ENCODE results near the gene TMEM123.
A peak's percentile ranks its signal among the peaks of the same experiment; 100 is the strongest.

The TMEM123 gene

DNA sequence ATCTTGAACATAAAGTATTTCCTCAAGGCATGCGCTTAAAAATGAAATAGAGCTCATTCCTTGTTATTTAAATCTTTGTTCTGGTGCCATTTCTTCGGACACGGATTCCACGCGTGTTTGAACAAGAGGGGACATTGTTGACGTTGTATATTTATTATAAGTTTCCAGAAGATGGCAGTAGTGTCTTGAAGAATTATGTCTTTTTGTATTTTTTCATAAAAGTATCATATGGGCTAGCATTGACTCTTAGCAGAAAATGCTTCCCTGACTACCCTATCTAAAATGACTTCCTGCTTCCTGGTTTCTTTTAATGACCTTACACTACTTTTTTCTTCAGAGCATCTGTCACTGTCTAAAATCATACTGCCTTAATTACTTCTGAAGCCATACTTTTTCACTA is 85.2 kb downstream of the TMEM123 start:
- TF ChIP-seq EZH2phosphoT487 (IDR thresholded peaks at IDR 0.05; ENCODE audit: borderline replicate concordance), result no peak
- TF ChIP-seq, protein P1, sequence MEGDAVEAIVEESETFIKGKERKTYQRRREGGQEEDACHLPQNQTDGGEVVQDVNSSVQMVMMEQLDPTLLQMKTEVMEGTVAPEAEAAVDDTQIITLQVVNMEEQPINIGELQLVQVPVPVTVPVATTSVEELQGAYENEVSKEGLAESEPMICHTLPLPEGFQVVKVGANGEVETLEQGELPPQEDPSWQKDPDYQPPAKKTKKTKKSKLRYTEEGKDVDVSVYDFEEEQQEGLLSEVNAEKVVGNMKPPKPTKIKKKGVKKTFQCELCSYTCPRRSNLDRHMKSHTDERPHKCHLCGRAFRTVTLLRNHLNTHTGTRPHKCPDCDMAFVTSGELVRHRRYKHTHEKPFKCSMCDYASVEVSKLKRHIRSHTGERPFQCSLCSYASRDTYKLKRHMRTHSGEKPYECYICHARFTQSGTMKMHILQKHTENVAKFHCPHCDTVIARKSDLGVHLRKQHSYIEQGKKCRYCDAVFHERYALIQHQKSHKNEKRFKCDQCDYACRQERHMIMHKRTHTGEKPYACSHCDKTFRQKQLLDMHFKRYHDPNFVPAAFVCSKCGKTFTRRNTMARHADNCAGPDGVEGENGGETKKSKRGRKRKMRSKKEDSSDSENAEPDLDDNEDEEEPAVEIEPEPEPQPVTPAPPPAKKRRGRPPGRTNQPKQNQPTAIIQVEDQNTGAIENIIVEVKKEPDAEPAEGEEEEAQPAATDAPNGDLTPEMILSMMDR (conservative IDR thresholded peaks at IDR 0.05; ENCODE audit: low read length), result peak; percentile 63
- H3K4me1 ChIP-seq (ENCODE audit: insufficient read depth, low read length, poor library complexity, severe bottlenecking), result peaks cover 12% of the 10 kb centered on the region
- H3K9me3 ChIP-seq (ENCODE audit: insufficient read depth, low read depth, low read length), result no peaks in the 10 kb centered on the region
- peaks cover 51% of the 10 kb centered on the region for H3K36me3 ChIP-seq (ENCODE audit: insufficient read depth, low read length)
- no peak overlapping the region for H2AFZ ChIP-seq (ENCODE audit: low read length)
- no peaks in the 10 kb centered on the region for H3K9me2 ChIP-seq (replicated peaks; ENCODE audit: low read depth, low read length)
- no peaks in the 10 kb centered on the region for H3K27me3 ChIP-seq (ENCODE audit: insufficient read depth, low read length, poor library complexity, severe bottlenecking)
- H4K20me1 ChIP-seq (ENCODE audit: insufficient read depth, low read length, poor library complexity, severe bottlenecking), result no peaks in the 10 kb centered on the region
- peak overlapping the region; percentile 31 for H3K4me2 ChIP-seq (ENCODE audit: low read depth, low read length, poor library complexity, severe bottlenecking)
- no peak overlapping the region for H3K4me3 ChIP-seq (ENCODE audit: low read length, poor library complexity, severe bottlenecking)
- no peaks in the 10 kb centered on the region for H3K79me2 ChIP-seq (ENCODE audit: insufficient read depth, low read length)
- H3F3A ChIP-seq (ENCODE audit: low read depth), result peaks cover 4% of the 10 kb centered on the region; the same call in 1 of the 2 replicates
- H3K9ac ChIP-seq (ENCODE audit: low read depth, low read length, poor library complexity, severe bottlenecking), result peak overlapping the region; percentile 18

DNA sequence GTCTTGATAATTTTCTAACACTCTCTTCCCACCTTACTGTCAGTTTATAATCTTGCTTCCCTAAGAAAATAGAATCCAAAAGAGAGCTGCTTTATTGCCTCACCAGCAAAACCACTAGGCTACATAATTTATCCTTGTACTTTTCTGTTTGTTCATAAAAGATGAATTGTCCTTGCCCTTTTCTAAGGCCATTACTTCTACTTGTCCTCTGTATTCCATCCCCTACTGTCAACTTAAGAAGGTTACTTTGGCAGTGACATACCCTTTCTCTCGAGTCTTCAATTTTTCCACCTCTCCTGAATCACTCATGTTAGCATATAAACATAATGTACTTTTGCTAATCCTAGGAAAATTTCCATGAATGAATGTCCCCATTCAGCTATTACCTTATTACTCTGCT is 87.6 kb downstream of the TMEM123 start:
- peaks cover 20% of the 10 kb centered on the region; the same call in 1 of the 2 replicates for H3F3A ChIP-seq (ENCODE audit: low read depth)
- 0 out of 2 replicates have a peak, but pooled peaks cover 3% of the 10 kb centered on the region for H3K79me2 ChIP-seq (ENCODE audit: insufficient read depth, low read length)
- H3K4me2 ChIP-seq (ENCODE audit: low read depth, low read length, poor library complexity, severe bottlenecking), result no peak overlapping the region
- peaks cover 33% of the 10 kb centered on the region for H3K4me1 ChIP-seq (ENCODE audit: insufficient read depth, low read length, poor library complexity, severe bottlenecking)
- no peak for TF ChIP-seq EZH2phosphoT487 (IDR thresholded peaks at IDR 0.05; ENCODE audit: borderline replicate concordance)
- TF ChIP-seq, protein P1 (conservative IDR thresholded peaks at IDR 0.05; ENCODE audit: low read length), result no peak
- no peak overlapping the region for H2AFZ ChIP-seq (ENCODE audit: low read length)
- H3K4me3 ChIP-seq (ENCODE audit: low read length, poor library complexity, severe bottlenecking), result no peak overlapping the region
- H3K9ac ChIP-seq (ENCODE audit: low read depth, low read length, poor library complexity, severe bottlenecking), result no peak overlapping the region
- no peaks in the 10 kb centered on the region for H3K9me3 ChIP-seq (ENCODE audit: insufficient read depth, low read depth, low read length)
- no peaks in the 10 kb centered on the region for H3K27me3 ChIP-seq (ENCODE audit: insufficient read depth, low read length, poor library complexity, severe bottlenecking)
- peaks cover 55% of the 10 kb centered on the region for H3K36me3 ChIP-seq (ENCODE audit: insufficient read depth, low read length)
- peaks cover 13% of the 10 kb centered on the region for H4K20me1 ChIP-seq (ENCODE audit: insufficient read depth, low read length, poor library complexity, severe bottlenecking)
- H3K9me2 ChIP-seq (replicated peaks; ENCODE audit: low read depth, low read length), result no peaks in the 10 kb centered on the region

GRCh38 chr11:102361086-102362031 is 91.2 kb downstream of the TMEM123 start:
- Histone ChIP-seq H3K27me3 (ENCODE audit: insufficient read depth, low read length, poor library complexity, severe bottlenecking) (no peaks in the 10 kb centered on the region), H4K20me1 (ENCODE audit: insufficient read depth, low read length, poor library complexity, severe bottlenecking) (peaks cover 13% of the 10 kb centered on the region), H3K36me3 (ENCODE audit: insufficient read depth, low read length) (peaks cover 44% of the 10 kb centered on the region), H3K9me2 (replicated peaks; ENCODE audit: low read depth, low read length) (no peaks in the 10 kb centered on the region), H3K9me3 (ENCODE audit: insufficient read depth, low read depth, low read length) (peaks cover 6% of the 10 kb centered on the region; the same call in 1 of the 2 replicates), H3K4me2 (ENCODE audit: low read depth, low read length, poor library complexity, severe bottlenecking) (peak overlapping the region; percentile 73), H3K9ac (ENCODE audit: low read depth, low read length, poor library complexity, severe bottlenecking) (peak overlapping the region; percentile 17), H3K4me3 (ENCODE audit: low read length, poor library complexity, severe bottlenecking) (peak overlapping the region; percentile 46), H2AFZ (ENCODE audit: low read length) (no peak overlapping the region), H3F3A (ENCODE audit: low read depth) (peaks cover 16% of the 10 kb centered on the region; the same call in 1 of the 2 replicates), H3K79me2 (ENCODE audit: insufficient read depth, low read length) (peaks cover 18% of the 10 kb centered on the region), H3K4me1 (ENCODE audit: insufficient read depth, low read length, poor library complexity, severe bottlenecking) (peaks cover 33% of the 10 kb centered on the region)
- TF ChIP-seq, protein P1 (conservative IDR thresholded peaks at IDR 0.05; ENCODE audit: low read length), result no peak
- TF ChIP-seq EZH2phosphoT487 (IDR thresholded peaks at IDR 0.05; ENCODE audit: borderline replicate concordance), result no peak

Measured in Loucy (cell line).